GM19468 (cell line): ENCODE data around the gene ATP7A.
"Not testable (repeated sequence)": the region's sequence is repeated elsewhere in the genome, so short reads cannot be mapped to it uniquely, and the experiment has no call there.

Experiments
- ATAC-seq: cut with Tn5 transposase; IDR thresholded peaks from one replicate; pipeline ENCODE4 v1.9.1; 2021; ENCODE audit warnings: mild to moderate bottlenecking, moderate library complexity, moderate number of reproducible peaks; ENCODE audit not compliant: unreplicated experiment; ENCODE audit errors: extremely low read depth

The ATP7A gene

DNA sequence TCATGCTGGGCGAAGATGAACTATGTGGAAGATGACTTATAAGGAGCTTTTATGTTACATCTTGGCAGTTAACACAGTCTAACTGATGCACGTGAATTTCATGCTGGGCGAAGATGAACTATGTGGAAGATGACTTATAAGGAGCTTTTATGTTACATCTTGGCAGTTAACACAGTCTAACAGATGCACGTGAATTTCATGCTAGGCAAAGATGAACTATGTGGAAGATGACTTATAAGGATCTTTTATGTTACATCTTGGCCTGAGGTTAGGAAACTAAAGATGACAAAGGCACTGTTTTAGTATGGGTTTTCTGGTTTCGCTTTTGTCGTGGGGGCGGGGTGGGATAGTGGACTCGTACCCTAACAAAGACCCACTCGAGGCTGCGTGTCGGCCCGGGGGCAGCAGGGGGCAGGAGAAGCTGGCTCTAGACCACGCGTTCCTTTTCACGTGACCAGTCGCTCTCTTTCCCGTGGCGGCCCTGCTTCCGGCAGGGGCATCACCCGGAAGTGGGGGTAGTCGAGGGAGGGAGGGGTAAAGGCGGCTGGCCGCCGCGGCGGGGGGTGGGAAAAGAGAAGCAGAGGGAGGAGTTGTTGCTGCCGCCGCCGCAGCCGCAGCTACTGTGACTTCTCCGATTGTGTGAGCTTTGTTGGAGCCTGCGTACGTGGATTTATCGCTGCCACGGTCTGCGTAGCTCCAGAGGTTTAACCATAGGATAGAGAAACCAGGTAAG lies at the start of gene ATP7A:
ATP7A (plus strand) TSS at position 586 of the 733 bp plus-strand sequence. CDS start 60,949 bp downstream, outside the sequence.
- peak; percentile 88 for ATAC-seq

DNA sequence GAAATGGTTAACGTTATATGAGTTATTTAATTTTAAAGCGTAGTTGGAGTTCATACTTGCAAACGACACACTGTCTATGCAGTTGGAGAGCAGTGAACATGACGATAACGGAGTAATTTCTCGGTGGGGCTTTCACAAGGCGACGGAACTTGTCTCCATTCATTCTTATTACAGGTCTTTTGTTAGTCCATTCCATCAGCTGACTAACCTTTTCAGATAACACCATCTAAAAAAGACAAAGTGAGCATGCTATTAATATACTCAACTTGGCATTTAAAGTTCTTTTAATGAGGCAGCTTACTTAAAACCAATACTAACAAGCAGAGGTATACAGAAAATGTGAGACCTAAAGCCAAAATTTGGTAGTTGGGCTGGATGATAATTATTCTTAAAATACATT lies 35.1 kb upstream of the ATP7A start:
- no peak for ATAC-seq

DNA sequence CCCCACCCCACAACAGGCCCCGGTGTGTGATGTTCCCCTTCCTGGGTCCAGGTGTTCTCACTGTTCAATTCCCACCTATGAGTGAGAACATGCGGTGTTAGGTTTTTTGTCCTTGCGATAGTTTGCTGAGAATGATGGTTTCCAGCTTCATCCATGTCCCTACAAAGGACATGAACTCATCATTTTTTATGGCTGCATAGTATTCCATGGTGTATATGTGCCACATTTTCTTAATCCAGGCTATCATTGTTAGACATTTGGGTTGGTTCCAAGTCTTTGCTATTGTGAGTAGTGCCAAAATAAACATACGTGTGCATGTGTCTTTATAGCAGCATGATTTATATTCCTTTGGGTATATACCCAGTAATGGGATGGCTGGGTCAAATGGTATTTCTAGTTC lies 29.1 kb upstream of the ATP7A start:
- ATAC-seq = not testable (repeated sequence)

DNA sequence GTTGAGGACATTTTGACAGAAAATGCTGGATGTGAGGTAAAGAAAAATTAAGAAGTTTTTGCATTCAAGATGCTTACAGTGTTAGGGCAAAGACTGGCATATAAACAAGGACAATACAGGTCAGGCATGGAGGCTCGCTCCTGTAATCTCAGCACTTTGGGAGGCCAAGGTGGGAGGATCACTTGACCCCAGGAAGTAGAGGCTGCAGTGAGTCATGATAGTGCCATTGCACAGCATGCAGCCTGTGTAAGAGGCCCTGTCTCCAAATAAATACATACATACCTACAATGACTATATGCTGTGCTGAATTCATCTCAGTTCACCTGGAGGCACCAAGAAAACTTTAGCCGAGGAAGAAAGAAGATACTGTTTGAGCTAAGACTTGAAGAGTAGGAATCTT lies 17.6 kb upstream of the ATP7A start:
- ATAC-seq = no peak

DNA sequence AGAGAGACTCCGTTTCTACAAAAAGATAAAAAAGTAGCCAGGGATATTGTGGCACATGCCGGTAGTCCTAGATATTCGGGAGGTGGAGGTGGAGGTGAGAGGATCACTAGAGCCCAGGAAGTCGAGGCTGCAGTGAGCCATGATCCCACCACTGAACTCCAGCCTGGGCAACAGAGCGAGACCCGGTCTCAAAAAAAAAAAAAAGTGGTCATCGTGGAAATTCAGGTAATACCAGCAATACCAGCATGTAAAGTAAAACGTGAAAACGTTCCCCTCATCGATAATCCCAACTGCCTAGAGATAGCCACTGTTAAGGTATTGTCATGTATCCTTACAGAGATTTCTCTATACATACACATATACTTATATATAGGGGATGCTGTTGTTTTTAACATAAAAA lies 16.8 kb upstream of the ATP7A start:
- ATAC-seq = no peak

DNA sequence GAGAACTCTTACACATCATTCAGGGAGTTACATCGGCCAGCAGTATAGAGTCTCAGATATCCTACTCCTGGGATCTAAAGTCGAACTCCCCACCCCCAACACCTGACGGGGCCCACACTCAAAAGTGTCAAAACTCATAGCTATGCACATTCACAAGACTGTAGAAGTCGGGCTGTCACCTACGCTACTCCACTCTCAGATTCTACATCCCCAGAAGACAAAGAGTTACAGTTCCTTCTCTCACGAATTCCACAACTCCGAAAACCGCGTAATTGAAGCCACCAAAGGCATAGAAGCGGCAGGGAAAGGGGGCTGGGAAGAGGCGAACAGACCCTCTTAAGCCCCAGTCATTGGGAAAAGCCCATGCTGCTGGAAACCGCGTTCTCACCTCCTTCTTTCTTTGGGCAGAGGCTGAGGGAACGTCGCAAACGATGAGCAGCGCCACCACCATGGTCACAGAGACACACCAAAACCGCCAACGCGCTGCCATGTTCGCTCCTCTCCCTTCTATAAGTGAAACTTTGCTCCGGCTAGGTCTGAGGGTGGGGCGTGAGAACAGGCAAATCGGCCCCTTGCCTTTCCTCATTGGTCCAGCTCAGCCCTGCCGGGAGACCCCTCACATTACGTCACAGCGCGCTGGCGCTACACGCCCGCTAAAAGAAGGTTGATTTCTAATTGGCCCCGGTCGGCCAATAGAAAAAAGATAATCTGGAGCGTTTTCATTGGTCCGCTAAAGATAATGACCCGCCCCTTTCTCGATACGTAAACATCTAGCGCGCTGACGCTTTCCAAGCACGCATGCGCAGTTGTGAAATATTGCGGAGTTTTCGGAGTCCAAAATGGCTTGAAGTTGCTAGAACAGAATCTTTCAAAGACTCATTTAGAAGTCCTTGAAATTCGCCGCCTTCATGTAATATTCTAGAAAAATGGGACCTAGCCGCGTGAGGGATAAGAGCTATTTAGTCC lies 15.3 kb upstream of the ATP7A start, which contains the start of gene MAGT1:
MAGT1 (minus strand) TSS at position 515 of the 966 bp plus-strand sequence; CDS start at position 490, 25 bp downstream.
- ATAC-seq = peak; percentile 82

DNA sequence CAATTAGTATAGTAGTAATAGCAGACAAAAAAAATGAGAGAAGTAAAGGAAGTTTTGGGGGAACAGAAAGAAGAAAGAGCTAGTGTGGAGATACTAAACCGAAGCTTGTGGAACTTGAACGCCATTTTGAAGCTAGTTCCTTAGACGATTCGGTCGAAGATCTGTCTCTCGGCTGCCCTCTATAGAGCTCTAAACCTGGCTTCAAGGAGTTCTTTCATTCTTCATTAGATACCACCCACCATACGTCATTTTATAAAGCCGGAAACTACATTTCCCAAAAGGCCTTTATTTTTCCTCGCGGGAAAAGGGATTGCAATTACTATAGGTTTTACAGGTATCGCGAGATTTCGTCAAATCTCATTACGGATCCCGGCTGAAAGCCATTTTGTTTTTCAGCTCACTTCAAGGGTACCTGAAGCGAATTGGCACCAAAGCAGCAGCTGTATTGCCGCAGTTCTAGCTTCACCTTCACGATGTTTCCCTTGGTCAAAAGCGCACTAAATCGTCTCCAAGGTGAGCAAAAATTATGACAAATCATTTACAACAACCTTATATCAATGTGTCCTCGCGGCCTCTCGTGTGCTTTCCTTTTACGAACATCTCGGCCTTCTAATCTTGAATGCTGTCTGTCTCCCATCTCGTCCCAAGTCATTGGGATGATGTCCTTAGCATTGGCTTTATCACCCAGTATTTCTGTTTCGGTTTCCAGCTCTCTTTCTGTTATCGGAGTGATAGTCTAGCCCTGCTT lies 11.2 kb upstream of the ATP7A start, which contains the start of gene COX7B:
COX7B (plus strand) TSS at position 388 of the 748 bp plus-strand sequence; CDS start at position 474, 86 bp downstream.
- ATAC-seq = peak; percentile 71

DNA sequence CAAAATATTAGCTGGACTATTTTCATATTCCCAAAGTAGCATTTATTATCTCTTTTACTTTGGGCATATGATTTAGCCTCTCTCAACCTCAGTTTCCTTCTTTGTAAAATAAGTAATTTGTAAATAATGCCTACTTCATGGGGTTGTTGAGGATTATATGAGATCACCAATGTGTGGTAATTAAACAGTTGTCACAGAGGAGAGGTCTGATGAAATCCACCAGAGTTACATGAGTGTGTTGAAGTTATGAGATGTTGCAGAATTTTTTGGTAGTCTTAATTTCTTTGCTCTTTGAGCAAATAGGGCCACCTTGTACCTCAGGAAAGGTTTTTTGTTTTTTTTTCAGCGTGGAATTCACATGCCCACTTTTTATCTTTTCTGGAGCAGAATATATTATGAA lies 9.8 kb upstream of the ATP7A start:
- ATAC-seq = no peak

DNA sequence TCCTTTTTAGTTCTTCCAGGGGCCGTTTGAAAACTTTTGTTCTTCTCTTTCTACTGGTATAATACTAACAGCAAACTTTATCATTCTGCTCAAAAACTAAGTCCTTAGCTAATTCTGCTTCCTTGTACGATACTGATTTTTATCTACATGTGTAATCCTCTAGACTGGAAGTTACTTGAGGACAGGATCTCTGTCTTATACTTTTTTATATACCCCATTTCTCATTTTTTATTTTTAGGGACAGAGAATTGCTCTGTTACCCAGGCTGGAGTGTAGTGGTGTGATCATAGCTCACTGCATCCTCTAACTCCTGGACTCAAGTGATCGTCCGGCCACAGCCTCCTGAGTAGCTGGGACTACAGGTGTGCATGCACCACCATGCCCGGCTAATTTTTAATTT lies 9.0 kb upstream of the ATP7A start:
- ATAC-seq = no peak

DNA sequence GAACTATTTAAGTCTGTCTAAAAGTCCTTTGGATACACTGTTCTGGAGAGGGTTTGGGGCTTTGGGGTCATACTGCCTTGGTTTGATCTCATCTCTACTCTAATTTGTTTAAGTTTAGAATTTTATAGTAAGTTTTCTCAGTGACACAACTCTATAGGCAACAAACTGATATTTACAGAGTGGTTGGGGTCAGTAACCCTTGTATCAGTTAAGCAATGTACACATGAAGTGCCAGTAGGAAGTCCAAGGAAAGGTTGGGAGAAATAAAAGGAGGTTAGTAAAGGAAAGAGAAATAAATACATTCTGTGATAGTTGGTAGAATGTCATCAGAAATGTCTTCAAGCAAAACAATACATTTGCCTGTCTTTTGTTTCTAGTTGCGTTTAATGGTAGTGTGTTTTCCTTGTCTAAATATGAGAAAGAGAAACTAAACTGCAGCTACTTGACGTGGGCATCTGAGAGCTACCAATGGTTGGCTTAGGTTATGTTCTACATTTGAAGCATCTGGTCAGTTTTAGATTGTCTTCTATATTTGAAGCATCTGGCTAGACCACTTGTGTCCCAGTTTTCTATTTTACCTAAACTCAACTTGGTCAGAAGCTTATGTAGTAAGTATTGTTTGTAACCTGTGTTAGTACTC lies 6.9 kb downstream of the ATP7A start:
- peak; percentile 28 for ATAC-seq

DNA sequence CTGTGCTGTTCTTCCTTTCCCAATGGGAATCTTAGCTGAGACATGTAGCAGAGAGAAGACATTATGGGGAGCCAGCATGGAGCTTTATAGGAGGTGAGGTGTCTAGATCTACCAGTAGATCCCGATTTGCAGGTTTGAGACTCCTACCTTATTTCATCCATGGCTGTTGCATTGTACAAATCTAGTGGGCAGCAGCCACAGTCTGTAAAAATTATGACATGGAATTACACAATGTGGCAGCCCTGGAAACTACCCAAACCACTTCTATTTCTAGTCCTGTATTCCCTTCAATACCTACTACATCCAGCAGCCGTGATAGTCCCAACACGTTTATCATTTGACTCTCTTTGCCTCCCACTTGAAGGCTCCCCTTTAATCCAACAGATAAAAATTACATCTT lies 8.1 kb downstream of the ATP7A start:
- no peak for ATAC-seq

DNA sequence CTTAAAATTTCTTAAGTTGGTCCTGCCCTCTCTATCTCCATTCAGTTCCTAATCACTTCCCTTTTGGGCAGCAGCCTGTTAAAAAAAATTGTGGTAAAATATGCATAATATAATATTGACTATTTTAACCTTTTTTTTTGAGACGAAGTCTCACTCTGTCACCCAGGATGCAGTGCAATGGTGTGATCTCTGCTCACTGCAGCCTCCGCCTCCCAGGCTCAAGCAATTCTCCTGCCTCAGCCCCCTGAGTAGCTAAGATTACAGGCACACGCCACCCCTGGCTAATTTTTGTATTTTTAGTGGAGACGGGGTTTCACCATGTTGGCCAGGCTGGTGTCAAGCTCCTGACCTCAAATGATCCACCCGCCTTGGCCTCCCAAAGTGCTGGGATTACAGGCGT lies 8.9 kb downstream of the ATP7A start:
- not testable (repeated sequence) for ATAC-seq

DNA sequence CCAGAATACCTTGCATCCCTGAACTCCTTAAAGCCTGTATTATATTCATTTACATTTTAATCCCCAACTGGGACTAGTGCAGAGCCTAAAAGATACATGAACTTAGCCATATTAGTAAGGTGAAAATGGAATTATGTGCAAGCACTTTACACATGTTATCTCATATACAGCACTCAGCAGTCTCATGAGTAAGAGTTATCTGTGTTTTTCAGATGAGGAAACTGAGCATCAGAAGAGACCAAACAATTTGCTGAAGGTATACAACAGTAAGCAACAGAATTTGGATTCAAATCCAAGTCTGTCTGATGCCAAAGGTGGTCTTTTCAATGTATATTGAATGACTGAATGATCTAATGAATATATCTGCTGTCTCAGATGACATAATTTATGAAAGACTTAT lies 12.3 kb downstream of the ATP7A start:
- no peak for ATAC-seq

DNA sequence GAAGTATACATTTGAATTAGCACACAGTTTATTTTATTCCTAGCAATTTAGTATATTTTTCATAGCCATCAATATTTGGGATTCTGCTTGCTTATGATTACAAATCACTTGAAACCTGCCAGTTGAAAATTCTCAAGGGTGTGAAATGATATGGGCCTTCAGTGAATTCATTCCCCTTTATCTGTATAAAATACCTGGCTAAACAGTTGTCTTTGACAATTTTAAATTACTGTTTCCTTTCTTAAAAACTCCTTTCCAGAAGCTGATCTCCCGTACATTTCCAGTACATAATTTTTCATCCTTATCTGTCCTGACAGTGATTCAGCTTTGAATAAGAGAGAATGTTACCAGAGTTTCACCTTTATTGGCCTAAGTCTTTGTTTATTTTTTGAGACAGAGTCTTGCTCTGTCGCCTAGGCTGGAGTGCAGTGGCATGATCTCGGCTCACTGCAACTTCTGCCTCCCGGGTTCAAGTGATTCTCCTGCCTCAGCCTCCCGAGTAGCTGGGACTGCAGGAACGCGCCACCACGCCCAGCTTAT lies 13.9 kb downstream of the ATP7A start:
- no peak for ATAC-seq

DNA sequence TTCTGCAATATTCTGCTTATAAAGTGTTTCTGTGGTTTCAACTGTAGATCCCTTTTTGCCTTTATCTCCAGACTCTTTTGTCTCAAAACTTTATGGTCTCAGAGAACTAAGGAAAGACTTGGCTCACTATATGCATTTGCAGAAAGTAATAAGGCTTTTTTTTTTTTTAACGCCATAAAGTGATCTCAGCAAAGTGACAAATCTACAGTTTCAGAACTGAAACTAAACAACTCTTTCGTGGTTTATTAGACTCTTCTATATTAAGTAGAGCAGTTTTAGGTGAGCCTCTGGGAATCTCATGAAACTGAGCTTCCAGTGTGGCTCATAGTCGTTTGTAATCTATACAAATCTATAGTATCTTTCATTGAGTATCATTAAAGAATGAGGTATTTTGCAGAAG lies 15.3 kb downstream of the ATP7A start:
- no peak for ATAC-seq

DNA sequence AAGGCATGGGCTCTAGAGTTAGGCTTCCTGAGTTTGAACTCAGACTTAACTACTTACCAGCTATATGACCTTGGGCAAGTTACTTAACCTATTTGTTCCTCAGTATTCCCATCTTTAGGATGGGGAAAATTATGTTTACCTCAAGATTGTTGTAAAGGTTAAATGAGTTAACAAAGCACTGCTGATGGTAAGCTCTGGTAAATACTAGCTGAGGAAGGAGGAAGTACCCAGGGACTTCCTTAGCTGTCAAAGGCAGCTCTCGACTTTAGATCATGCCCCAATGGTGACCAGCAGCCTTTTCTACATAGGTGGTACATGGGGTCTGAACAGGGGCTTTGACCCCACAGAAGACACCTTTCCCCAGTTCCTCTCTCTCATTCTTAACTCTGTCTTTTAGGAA lies 20.1 kb downstream of the ATP7A start:
- ATAC-seq = no peak

DNA sequence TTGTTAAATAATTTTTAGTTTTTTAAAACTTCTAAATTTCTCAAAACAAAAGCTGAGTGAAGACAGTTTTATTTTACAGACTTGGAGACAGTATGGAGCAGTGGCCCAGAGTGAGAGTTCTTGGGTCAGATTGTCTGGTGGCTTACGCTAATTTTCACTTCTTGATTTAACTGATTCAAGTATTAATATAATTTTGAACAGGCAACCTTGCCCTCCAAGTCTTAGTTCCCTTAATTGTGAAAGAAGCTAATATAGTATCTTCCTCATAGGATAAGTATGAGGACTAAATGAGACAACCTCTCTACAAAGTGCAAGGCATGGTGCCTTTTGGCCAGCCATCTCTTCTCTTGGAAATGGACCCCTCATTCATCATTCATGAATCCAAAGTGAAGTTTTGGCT lies 25.4 kb downstream of the ATP7A start:
- ATAC-seq = no peak

DNA sequence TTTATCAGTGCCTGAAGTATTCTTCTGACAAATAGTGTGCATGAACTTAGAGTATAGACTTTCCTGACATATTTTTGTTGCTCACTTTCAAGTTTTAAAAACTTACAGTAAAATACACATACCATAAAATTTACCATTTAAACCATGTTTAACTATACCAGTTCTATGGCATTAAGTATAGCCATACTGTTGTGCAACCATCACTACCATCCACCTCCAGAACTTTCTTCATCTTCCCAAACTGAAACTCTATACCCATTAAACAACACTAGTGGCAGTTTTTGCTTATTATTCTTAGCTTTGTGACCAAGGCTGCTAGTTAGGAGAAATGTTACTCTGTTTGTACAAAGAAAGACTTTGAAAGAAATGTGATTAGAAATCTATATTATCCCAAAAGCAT lies 25.8 kb downstream of the ATP7A start:
- ATAC-seq = no peak

DNA sequence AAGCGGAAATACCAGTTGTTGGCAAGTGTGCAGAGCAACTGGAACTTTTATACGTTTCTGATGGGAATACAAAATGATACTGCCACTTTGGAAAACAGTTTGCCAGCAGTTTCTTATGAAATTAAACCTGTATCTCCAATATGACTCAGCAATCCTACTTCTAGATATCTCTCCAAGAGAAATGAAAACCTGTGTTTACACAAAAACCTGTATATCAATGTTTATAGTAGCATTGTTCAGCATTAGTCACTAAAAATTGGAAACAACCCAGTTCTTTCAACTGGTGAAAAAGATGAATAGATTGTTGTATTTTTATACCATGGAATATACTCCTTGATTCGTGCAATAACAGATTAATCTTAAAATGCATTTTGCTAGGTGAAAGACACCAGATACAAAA lies 26.8 kb downstream of the ATP7A start:
- ATAC-seq = no peak
